Rectal smooth muscle tissue (tissue), 1 donor: Measurements from ENCODE around the gene CITED4.

Experiments used
- H3K27ac ChIP-seq: one replicate; pipeline ENCODE4 v1.7.0; 2013; ENCODE audit warnings: low read depth, low read length, inconsistent platforms
- H3K27me3 ChIP-seq: one replicate; pipeline ENCODE4 v1.7.0; 2013; ENCODE audit warnings: low read length; ENCODE audit not compliant: control insufficient read depth, insufficient read depth
- H3K36me3 ChIP-seq: one replicate; pipeline ENCODE4 v1.7.0; 2013; ENCODE audit warnings: low read length; ENCODE audit not compliant: control insufficient read depth, insufficient read depth
- H3K4me1 ChIP-seq: one replicate; pipeline ENCODE4 v1.7.0; 2013; ENCODE audit warnings: low read length; ENCODE audit not compliant: control insufficient read depth, insufficient read depth
- H3K4me3 ChIP-seq: one replicate; pipeline ENCODE4 v1.7.0; 2013; ENCODE audit warnings: low read length
- H3K9ac ChIP-seq: one replicate; pipeline ENCODE4 v1.7.0; 2013; ENCODE audit warnings: low read length

CITED4 gene

DNA sequence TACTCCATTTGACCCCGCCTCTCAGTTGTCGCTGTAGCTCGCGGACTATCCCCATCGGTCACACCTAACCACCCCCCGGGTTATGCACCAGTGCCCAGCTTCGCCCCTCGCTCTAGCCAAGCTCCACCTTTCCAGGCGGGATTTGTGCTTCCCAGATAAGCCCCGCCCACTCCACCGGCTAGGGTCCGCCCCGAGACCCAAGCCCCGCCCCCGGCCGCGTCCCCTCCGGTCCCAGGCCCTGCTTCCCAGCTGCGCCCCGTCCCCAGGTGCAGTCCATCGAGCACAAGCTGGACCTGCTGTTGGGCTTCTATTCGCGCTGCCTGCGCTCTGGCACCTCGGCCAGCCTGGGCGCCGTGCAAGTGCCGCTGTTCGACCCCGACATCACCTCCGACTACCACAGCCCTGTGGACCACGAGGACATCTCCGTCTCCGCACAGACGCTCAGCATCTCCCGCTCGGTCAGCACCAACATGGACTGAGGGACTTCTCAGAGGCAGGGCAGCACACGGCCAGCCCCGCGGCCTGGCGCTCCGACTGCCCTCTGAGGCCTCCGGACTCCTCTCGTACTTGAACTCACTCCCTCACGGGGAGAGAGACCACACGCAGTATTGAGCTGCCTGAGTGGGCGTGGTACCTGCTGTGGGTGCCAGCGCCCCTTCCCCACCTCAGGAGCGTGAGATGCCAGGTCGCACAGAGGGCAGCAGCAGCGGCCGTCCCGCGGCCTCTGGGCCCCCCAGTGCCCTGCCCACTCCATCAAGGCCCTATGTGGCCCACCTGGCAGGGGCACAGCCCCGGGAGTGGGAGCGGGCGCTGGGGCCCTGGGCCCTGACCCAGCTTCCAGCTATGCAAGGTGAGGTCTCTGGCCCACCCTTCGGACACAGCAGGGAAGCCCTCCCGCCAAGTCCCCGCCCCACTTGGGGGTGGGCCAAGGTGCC lies 23.9 kb downstream of the CITED4 start:
- Histone ChIP-seq H3K27me3 (no peaks in the 10 kb centered on the region), H3K27ac (no peak overlapping the region), H3K4me3 (no peak overlapping the region), H3K36me3 (peaks cover 5% of the 10 kb centered on the region), H3K9ac (no peak overlapping the region), H3K4me1 (no peaks in the 10 kb centered on the region)

DNA sequence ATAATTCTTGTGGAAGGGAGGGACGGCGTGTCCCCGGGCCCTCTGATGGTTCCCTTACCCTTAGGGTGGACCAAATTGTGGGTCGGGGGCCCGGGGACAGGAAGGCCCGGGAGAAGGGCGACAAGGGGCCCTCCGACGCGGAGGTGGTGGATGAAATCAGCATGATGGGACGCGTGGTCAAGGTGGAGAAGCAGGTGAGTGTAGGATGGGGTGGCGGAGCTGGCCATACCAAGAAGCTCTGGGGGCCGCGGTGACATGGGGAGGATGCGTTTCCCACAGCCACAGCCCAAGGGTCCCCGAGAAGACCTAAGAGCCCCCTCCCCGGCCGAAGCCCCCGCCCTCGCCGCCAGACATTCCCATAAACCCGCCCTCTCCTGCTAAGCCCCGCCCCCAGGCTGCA lies 24.6 kb downstream of the CITED4 start:
- Histone ChIP-seq H3K36me3 (peaks cover 5% of the 10 kb centered on the region), H3K4me1 (no peaks in the 10 kb centered on the region)

DNA sequence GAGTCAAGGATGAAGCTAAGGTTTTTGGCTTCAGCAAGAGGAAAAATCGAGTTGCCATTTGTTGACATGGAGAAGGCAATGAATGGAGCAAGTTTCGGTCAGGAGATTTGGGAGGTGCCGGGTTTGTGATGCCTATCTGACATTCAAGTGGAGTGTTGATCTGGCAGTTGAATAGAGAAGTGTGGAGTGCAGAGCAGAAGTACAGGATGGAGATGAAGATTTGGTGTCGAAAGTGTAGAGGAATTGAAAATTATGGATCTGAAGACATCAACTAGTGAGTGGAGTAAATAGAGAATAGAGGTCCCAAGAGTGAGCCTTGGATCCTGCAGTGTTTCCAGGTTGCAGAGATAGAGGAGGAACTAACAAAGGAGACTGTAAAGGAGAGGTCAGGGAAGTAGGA lies 25.9 kb downstream of the CITED4 start:
- no peaks in the 10 kb centered on the region for H3K27me3 ChIP-seq
- H3K4me1 ChIP-seq: no peaks in the 10 kb centered on the region
- no peak overlapping the region for H3K4me3 ChIP-seq
- no peak overlapping the region for H3K9ac ChIP-seq
- no peak overlapping the region for H3K27ac ChIP-seq
- peaks cover 5% of the 10 kb centered on the region for H3K36me3 ChIP-seq

More for the DNA sequence above, 24.6 kb downstream of the CITED4 start:
- no peak overlapping the region for H3K4me3 ChIP-seq
- H3K27ac ChIP-seq: no peak overlapping the region
- H3K9ac ChIP-seq: no peak overlapping the region
- no peaks in the 10 kb centered on the region for H3K27me3 ChIP-seq

DNA sequence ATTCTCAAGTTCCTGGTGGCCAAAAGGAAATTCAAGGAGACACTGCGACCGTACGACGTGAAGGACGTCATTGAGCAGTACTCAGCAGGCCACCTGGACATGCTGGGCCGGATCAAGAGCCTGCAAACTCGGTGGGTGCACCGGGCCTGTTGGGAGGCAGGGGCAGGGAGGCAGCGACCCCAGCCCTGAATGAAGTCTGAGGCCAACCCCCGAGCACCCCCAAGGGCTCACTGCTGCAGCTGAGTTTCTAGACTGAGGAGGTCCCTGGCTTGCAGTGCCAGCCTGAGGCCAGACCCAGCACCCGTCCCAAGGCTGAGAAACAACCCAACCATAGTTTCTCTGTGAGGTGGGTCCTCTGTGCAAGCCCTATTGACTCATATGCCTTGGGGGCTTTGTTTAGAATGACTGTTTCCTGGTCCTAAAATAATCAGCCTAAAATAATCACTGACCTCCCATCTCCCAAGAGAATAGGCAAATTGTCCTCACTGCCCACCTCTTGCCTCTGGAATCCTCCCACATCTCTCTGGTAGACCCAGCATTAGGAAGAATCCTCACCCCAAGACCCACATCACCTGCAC lies 27.1 kb downstream of the CITED4 start:
- Histone ChIP-seq H3K27me3 (no peaks in the 10 kb centered on the region), H3K36me3 (peaks cover 5% of the 10 kb centered on the region), H3K27ac (no peak overlapping the region), H3K4me1 (no peaks in the 10 kb centered on the region), H3K9ac (no peak overlapping the region), H3K4me3 (no peak overlapping the region)

DNA sequence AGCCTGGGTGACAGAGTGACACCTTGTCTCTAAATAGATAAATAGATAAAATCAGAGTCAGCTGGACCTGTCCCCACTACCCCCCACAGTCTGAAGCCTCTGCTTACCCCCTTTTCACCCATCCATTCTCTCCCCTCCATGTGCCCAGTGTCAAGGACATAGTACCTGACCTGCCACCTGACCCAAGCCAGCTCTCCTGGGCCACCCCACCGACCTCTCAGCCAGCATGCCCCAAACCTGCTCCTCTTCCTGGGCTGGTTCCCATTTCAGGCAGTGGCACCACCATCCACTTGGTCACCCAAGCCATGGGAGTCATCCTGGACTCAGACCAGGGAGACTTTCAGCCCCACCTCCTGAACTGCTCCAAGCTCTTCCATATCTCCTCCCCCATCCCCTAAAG lies 28.2 kb downstream of the CITED4 start:
- H3K36me3 ChIP-seq: peaks cover 4% of the 10 kb centered on the region
- H3K27ac ChIP-seq: no peak overlapping the region
- H3K4me1 ChIP-seq: no peaks in the 10 kb centered on the region
- no peak overlapping the region for H3K9ac ChIP-seq
- H3K27me3 ChIP-seq: no peaks in the 10 kb centered on the region
- no peak overlapping the region for H3K4me3 ChIP-seq

DNA sequence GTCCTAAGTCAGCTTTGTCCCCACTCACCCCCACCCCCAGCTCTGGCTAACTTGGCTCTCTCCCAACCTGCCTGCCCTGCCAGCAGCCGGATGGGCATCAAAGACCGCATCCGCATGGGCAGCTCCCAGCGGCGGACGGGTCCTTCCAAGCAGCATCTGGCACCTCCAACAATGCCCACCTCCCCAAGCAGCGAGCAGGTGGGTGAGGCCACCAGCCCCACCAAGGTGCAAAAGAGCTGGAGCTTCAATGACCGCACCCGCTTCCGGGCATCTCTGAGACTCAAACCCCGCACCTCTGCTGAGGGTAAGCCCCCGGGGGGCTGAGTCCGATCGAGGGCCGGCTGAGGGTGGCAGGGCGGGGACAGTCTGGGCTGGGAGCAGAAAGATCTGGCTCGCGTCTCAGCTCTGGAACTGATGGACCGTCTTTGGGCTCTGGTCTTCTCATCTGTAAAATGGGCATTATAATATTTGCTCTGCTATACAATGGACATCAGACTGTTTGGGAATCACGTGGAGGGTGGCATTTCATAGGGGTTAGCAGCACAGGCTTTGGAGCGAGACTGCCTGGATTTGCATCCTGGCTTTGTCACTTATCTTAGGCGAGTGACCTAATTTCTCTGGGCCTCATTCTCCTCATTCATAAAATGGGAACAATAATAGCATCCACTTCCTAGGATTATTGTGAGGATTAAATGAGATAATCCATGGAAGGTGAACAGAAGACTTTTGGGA lies 31.0 kb downstream of the CITED4 start:
- Histone ChIP-seq H3K4me3 (no peak overlapping the region), H3K9ac (no peak overlapping the region), H3K4me1 (no peaks in the 10 kb centered on the region), H3K27ac (no peak overlapping the region), H3K27me3 (no peaks in the 10 kb centered on the region), H3K36me3 (peaks cover 3% of the 10 kb centered on the region)

DNA sequence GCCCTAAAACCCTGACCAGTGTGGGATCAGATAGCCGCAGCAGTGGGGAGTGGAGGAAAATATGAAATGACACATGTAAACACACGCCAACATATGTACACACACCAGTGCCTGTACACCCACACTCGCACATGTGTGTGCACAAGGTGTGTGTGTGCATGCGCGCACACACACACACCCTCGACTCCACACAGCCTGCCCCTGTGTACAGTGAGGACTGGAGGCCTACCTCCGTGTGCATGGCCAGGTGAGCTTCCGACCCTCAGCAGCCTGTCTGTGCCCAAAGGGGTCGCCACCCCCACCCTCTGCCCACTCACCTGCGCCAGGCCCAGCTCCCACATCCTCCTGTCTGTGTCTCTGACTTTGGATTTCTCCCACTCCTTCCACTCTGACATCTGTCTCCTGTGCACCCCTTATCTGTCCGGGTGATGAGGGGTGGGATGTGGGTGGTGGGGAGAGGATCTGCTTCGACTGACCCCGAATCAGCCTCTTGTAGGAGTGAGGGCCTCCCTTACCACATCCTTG lies 31.7 kb downstream of the CITED4 start:
- Histone ChIP-seq H3K4me3 (no peak overlapping the region), H3K4me1 (no peaks in the 10 kb centered on the region), H3K27ac (no peak overlapping the region), H3K9ac (no peak overlapping the region), H3K36me3 (no peaks in the 10 kb centered on the region), H3K27me3 (no peaks in the 10 kb centered on the region)

DNA sequence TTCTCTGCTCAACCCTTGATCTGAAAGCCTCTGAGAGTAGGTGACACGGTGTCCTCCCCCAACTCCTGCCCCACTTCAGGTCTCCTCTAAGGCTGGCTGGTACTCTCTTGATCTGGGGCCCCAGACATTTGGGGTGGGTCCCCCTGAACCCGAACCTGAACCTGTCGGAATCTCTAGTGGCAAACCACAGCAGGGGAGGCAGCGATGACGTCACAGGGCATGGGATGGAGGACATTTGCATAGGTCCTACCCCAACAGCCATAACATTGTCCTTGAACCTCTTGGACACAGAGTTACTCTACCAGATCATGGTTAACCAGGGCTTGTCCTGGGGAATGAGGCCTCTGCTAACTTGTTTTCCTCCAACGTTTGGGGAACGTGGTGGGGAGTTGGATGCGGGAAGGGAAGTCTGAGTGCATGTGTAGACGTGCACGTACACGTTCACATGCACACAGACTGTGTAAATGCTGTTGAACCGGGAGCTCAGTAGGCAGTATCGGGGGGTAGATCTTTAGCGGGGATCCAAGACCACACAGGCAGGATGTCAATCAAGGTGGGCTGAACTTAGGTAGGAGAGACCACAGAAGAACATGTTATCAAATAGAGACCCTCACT lies 32.4 kb downstream of the CITED4 start:
- Histone ChIP-seq H3K4me3 (no peak overlapping the region), H3K9ac (no peak overlapping the region), H3K4me1 (peaks cover 2% of the 10 kb centered on the region), H3K27me3 (no peaks in the 10 kb centered on the region), H3K27ac (no peak overlapping the region), H3K36me3 (no peaks in the 10 kb centered on the region)

DNA sequence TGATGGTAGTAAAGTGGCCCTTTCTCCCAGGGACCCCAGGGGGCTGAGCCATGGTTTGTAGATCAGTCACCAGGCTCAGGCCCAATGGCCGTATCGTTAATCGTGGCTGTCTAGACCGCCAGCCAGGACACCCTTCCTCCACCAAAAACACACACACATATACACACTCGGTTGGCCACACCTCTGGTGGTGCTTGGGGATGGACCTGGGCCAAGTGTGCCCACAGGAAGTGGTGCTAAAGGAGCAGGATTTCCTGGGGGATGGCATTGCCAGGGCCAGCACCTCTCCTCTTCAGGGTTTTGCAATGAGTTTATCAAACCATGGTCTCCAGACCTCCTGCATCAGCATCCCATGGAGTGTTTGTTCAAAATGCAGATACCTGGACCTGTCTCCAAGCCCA lies 36.2 kb downstream of the CITED4 start:
- no peak overlapping the region for H3K27ac ChIP-seq
- peaks cover 3% of the 10 kb centered on the region for H3K4me1 ChIP-seq
- no peak overlapping the region for H3K4me3 ChIP-seq
- H3K9ac ChIP-seq: no peak overlapping the region
- H3K27me3 ChIP-seq: no peaks in the 10 kb centered on the region
- H3K36me3 ChIP-seq: no peaks in the 10 kb centered on the region

DNA sequence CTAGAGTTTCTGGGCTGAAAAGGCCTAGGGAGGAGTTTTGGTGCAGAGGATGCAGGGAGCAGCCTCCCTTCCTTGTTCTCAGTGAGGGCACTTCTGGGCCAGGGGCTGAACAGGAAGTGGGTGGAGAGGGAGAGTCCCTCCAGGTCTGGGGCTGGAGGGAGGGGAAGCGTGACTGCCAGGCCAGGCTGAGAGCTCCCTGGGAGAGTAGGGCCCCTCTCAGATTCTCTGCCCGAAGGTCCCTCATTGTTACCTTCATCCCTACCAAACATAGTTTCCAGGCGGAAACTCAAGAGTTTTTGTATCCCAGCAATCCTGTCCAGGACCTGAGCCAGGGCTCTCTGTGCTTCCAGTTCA lies 36.8 kb downstream of the CITED4 start:
- H3K4me3 ChIP-seq: no peak overlapping the region
- no peaks in the 10 kb centered on the region for H3K36me3 ChIP-seq
- no peaks in the 10 kb centered on the region for H3K27me3 ChIP-seq
- H3K27ac ChIP-seq: no peak overlapping the region
- H3K4me1 ChIP-seq: peaks cover 3% of the 10 kb centered on the region
- no peak overlapping the region for H3K9ac ChIP-seq

DNA sequence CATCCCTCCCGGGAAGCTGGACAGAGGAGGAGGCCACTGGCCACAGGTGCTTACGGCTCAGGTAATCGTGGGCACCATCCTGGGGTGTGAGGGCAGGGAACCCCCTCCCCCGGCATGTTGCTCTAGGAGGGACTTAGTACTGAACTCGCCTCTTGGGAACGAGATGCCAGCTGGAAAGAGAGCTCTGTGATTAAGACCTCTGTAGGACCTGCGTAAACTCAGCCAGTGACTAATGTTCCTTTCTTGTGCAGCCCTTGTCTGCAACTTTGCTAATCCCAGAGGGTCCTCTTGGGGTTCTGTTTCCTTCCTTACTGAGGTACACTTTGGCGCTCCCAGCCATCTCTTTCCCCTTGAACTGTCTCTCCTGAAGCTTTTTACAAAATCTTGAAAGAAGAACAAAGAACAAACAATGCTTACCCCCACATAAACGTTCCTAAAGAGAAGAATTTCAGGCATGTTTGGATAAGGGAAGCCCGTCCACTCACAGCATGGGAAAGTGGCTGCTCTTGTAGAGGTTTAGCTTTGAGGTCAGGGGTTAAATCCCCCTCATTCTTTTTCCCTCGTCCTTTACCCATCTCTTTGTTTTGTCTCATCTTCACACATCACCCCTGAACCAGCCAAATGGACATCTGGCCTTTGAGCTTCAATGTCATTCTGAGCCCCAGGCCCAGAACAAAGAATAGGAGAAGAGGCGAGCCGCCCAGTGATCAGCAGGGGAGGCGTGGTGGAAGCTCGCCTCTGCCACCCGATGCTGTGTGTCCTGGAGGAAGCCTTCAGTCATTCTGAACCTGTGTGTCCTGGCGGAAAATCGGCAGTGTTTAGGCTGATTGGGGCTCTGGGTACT lies 37.4 kb downstream of the CITED4 start:
- no peak overlapping the region for H3K27ac ChIP-seq
- no peaks in the 10 kb centered on the region for H3K27me3 ChIP-seq
- no peak overlapping the region for H3K4me3 ChIP-seq
- no peak overlapping the region for H3K9ac ChIP-seq
- peaks cover 2% of the 10 kb centered on the region for H3K36me3 ChIP-seq
- H3K4me1 ChIP-seq: peaks cover 3% of the 10 kb centered on the region
